ENCODE data around the gene RAPGEF3.

The RAPGEF3 gene

DNA sequence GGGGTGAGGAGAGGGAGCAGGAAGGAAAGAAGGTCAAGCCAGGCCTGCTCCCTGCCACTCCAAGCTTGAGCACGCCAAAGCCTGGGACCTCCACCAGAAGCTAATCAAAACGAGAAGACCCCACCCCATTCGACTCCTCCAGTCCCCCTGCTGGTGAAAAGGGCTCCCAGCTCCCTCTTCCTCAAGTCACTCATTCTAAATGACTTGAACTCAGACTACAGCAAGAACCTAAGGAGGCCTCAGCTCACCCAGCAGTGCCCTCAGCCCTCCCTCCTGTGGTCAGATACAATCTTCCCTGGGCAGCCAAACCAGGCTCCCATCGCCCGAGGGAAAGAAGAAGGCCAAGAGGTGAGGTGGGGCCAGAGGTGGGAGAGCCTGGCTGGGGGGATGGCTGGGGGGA, 43.6 kb upstream of the RAPGEF3 start:
- H3K4me3 ChIP-seq (ENCODE audit: low read length), result no peak overlapping the region
- no peak for DNase-seq (ENCODE audit: low read depth)

DNA sequence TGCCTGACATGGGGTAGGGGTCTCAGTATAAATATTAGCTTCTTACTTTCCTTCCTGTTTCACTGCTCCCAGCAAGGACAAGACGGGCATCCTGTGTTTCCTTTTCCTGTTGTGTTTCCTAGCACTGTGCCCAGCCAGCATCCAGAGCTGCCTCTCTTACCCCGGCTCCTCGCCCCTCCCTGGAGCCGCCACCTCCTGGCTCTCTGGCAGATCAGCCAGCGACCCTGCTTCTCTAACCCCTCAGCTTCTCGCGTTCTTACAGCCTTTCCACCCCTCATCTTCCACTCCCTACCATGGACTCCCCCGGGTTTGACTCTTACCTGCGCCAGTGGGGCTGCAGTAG, 43.2 kb upstream of the RAPGEF3 start:
- no peak overlapping the region for H3K4me3 ChIP-seq (ENCODE audit: low read length)
- TF ChIP-seq, protein P1, sequence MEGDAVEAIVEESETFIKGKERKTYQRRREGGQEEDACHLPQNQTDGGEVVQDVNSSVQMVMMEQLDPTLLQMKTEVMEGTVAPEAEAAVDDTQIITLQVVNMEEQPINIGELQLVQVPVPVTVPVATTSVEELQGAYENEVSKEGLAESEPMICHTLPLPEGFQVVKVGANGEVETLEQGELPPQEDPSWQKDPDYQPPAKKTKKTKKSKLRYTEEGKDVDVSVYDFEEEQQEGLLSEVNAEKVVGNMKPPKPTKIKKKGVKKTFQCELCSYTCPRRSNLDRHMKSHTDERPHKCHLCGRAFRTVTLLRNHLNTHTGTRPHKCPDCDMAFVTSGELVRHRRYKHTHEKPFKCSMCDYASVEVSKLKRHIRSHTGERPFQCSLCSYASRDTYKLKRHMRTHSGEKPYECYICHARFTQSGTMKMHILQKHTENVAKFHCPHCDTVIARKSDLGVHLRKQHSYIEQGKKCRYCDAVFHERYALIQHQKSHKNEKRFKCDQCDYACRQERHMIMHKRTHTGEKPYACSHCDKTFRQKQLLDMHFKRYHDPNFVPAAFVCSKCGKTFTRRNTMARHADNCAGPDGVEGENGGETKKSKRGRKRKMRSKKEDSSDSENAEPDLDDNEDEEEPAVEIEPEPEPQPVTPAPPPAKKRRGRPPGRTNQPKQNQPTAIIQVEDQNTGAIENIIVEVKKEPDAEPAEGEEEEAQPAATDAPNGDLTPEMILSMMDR (conservative IDR thresholded peaks at IDR 0.05; ENCODE audit: low read depth, low read length), result no peak

More for the DNA sequence above, 43.6 kb upstream of the RAPGEF3 start:
- TF ChIP-seq, protein P1 (conservative IDR thresholded peaks at IDR 0.05; ENCODE audit: low read depth, low read length), result peak; percentile 57

DNA sequence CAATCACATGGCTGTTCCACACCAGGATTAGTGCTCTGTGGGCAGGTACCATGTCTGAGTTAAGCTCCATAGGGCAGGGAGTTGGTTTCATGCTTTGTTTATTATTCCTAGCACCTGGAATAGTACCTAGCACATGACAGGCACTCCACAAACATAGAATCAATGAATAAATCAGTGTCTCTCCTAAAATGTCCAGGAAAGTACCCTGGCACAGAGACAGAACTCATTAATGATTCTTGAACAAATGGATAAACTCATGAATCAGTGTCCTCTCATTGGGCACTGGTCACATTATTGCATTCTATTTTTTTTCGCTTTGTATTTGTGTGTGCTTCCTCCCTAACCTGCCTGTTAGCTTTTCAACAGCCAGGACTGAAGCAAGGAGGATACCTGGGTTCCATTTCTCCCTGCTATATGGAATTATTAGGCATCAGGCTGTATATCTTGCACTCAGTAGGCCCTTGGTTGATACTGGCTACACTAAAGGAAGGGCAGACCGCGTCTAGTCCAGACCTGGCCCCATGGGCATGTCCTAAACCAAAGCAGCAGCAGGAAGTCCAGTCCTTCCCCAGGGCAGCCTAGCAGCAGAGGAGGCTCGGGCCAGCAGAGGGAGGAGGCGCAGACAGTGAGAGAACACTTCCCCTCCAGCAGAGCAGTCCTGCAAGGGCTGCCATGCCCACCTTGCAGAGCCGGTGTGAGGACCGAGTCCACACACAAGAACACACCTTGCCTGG, 42.7 kb upstream of the RAPGEF3 start:
- DNase-seq (ENCODE audit: low read depth), result no peak
- TF ChIP-seq, protein P1 (conservative IDR thresholded peaks at IDR 0.05; ENCODE audit: low read depth, low read length), result peak; percentile 35
- H3K4me3 ChIP-seq (ENCODE audit: low read length), result no peak overlapping the region

More for the DNA sequence above, 43.2 kb upstream of the RAPGEF3 start:
- DNase-seq (ENCODE audit: low read depth), result no peak

DNA sequence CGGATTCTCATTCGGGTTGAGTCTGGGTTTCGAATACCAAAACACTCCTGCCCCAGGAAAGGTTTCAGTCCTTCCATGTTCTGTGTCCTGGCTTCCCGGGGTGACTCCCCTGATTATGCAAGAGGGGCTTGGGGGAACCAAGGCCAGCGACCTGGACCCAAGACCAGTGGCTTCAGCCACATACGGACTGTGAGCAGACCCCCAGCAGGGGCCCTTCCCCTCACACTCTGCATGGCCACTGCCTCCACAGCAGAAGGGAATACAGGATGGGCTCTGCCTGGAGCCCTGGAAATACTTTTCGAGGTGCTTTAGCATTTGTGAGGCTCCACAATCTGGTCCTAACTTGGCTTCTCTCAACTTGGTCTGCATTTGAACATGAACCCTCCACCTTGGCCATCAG, 41.9 kb upstream of the RAPGEF3 start:
- TF ChIP-seq, protein P1 (conservative IDR thresholded peaks at IDR 0.05; ENCODE audit: low read depth, low read length), result no peak
- no peak for DNase-seq (ENCODE audit: low read depth)
- no peak overlapping the region for H3K4me3 ChIP-seq (ENCODE audit: low read length)

DNA sequence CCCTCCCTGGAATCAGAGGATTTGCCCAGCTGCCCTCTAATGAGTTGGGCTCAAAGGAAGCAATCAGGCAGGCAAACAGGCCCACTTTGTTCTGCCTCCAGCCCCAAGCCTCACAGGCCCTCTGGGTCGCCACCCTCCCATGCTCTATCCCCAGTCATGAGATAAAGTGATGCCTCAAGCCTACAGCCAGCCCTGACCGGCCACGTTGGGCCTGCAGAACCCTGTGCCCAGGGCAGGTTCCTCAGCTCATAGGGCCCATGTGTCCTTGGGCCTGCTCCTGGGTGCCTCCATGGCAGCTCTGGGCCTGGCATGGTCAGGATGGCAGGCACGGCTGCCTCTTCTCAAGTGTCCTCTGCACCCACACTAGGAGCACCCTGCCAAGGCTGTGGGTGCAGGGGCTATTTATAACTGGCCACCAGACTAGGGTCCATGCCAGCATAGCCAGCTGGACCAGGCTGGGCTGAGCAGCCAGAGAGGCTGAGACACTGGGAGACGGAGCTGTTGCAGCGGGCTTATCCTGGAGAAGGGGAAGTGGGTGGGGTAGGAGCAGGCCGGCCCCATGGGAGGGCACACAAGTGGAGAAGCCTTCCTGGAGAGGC, 40.8 kb upstream of the RAPGEF3 start:
- DNase-seq (ENCODE audit: low read depth), result no peak
- H3K4me3 ChIP-seq (ENCODE audit: low read length), result no peak overlapping the region
- TF ChIP-seq, protein P1 (conservative IDR thresholded peaks at IDR 0.05; ENCODE audit: low read depth, low read length), result no peak

DNA sequence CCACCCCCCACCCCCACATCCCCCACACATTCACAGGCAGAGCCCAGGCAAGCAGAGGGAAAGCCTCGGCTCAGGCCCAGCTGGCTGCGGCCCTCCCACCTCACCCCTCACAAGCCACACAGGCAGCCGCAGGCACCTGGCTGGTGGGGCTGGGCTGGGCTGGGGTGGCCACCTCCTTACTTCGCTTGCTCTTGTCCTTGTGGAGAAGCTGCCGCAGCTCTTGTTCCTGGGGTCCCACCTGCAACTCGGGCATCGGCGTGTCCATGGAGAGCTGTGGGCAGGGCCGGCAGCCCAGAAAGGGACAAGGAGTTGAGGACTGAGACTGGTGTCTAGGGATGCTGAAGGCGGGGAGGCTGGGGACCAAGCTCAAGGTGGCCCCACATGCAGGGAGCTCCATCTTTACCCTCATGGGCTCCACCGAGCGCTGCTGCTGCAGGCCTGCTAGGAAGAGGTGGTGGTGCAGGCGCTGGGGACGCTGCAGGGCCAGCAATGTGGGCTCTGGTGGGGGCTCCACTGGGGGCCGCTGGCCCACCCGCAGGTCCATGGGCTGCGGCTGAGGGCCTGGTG, 39.8 kb upstream of the RAPGEF3 start:
- H3K4me3 ChIP-seq (ENCODE audit: low read length), result no peak overlapping the region
- DNase-seq (ENCODE audit: low read depth), result no peak
- TF ChIP-seq, protein P1 (conservative IDR thresholded peaks at IDR 0.05; ENCODE audit: low read depth, low read length), result no peak

DNA sequence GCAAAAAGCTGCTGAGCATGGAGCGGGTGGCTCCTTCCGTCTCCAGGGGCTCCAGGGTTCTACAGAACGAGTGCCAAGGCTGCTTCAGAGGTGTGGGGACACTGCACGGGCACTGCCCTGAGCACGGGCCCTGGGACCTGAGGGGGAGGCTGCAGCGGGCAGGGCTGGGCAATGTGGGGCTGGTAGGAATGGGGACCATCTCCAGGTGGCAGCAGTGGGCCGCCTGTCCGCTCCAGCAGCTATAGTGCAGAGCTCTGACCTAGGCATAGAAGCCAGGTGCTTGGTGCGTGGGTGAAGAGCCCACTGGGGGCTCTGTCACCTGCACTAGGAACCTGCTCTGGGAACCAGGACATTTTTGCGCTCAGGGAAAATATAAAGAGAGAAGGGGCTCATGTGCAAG, 38.8 kb upstream of the RAPGEF3 start:
- no peak for DNase-seq (ENCODE audit: low read depth)
- no peak overlapping the region for H3K4me3 ChIP-seq (ENCODE audit: low read length)
- TF ChIP-seq, protein P1 (conservative IDR thresholded peaks at IDR 0.05; ENCODE audit: low read depth, low read length), result peak; percentile 41

Data from retinal pigment epithelial cell (primary cell).